HEK293 (cell line): Measurements from ENCODE around the gene ASMTL.
A peak's percentile ranks its signal among the peaks of the same experiment; 100 is the strongest.

Experiments
- CTCF ChIA-PET: fragments of 350-600 bp; formaldehyde crosslinking; extraction: SDS; loops from one replicate; lab custom pipeline; 2021; ENCODE audit warnings: antibody characterized with exemption; lab: Yijun Ruan, JAX
- POLR2A ChIA-PET: fragments of 300-600 bp; formaldehyde crosslinking; extraction: SDS; loops from one replicate; lab custom pipeline; 2020; ENCODE audit warnings: antibody characterized with exemption, inconsistent platforms; lab: Yijun Ruan, JAX
- H3K27ac ChIP-seq: fragments of 200-500 bp; sonication (Bioruptor generic); 2 replicates; pipeline ENCODE4 v1.5.1; 2014; ENCODE audit warnings: low read depth, low read length, control low read depth, inconsistent platforms; ENCODE audit errors: extremely low read depth
- H3K36me3 ChIP-seq, 2 experiments: fragments of 200-500 bp in 1 of 2; sonication (Bioruptor generic) in 1 of 2; 1 replicate in 1 of 2; 2 replicates in 1 of 2; pipeline ENCODE4 v1.5.1; 2014 to 2017; ENCODE audit warnings: inconsistent platforms in 2 of 2, low read length in 2 of 2; ENCODE audit not compliant: control insufficient read depth in 2 of 2, insufficient read depth in 1 of 2
- H3K4me1 ChIP-seq: fragments of 200-500 bp; sonication (Bioruptor generic); 2 replicates; pipeline ENCODE4 v1.5.1; 2014; ENCODE audit warnings: mild to moderate bottlenecking, low read length, inconsistent platforms; ENCODE audit not compliant: control insufficient read depth, insufficient read depth
- H3K4me3 ChIP-seq: 2 replicates; pipeline ENCODE4 v1.5.1; 2011; ENCODE audit warnings: low read depth, mild to moderate bottlenecking, control low read depth, low read length, moderate library complexity
- H3K9me3 ChIP-seq: fragments of 200-500 bp; sonication (Bioruptor generic); 2 replicates; pipeline ENCODE4 v1.5.1; 2014; ENCODE audit warnings: low read depth, low read length, inconsistent platforms; ENCODE audit not compliant: control insufficient read depth, insufficient read depth
- KLF9 ChIP-seq: fragments of 450-650 bp; formaldehyde crosslinking; IDR thresholded peaks from 2 replicates; pipeline ENCODE4 v1.5.1; 2016; ENCODE audit warnings: missing biosample characterization, missing genetic modification characterization, low read depth
- PRDM10 ChIP-seq: fragments of 450-650 bp; formaldehyde crosslinking; IDR thresholded peaks from 2 replicates; pipeline ENCODE4 v1.5.1; 2016; ENCODE audit warnings: missing biosample characterization, missing genetic modification characterization
- SP3 ChIP-seq: fragments of 450-650 bp; formaldehyde crosslinking; IDR thresholded peaks from 2 replicates; pipeline ENCODE4 v1.5.1; 2016; ENCODE audit warnings: missing biosample characterization, missing genetic modification characterization
- ZNF138 ChIP-seq: fragments of 450-650 bp; formaldehyde crosslinking; IDR thresholded peaks from 2 replicates; pipeline ENCODE4 v1.5.1; 2016; ENCODE audit warnings: missing biosample characterization, missing genetic modification characterization, borderline replicate concordance
- ZNF280C ChIP-seq: fragments of 450-650 bp; formaldehyde crosslinking; IDR thresholded peaks from 2 replicates; pipeline ENCODE4 v1.5.1; 2016; ENCODE audit warnings: missing biosample characterization, missing genetic modification characterization
- ZNF473 ChIP-seq: fragments of 450-650 bp; formaldehyde crosslinking; IDR thresholded peaks from 2 replicates; pipeline ENCODE4 v1.5.1; 2017; ENCODE audit warnings: missing biosample characterization, missing genetic modification characterization
- ZNF518A ChIP-seq: fragments of 450-650 bp; formaldehyde crosslinking; conservative IDR thresholded peaks from 2 replicates; pipeline ENCODE4 v1.5.1; 2016; ENCODE audit warnings: low read depth, missing biosample characterization, missing genetic modification characterization
- ZNF548 ChIP-seq: fragments of 450-650 bp; formaldehyde crosslinking; IDR thresholded peaks from 2 replicates; pipeline ENCODE4 v1.5.1; 2016; ENCODE audit warnings: missing biosample characterization, missing genetic modification characterization
- ZNF830 ChIP-seq: fragments of 450-650 bp; IDR thresholded peaks from 2 replicates; pipeline ENCODE4 v1.5.0; 2018; ENCODE audit warnings: missing biosample characterization, missing genetic modification characterization, low read depth, mild to moderate bottlenecking, moderate library complexity
- ZSCAN23 ChIP-seq: fragments of 450-650 bp; formaldehyde crosslinking; IDR thresholded peaks from 2 replicates; pipeline ENCODE4 v1.5.1; 2016; ENCODE audit warnings: missing biosample characterization, missing genetic modification characterization
- TF ChIP-seq, protein P1 (sequence below): fragments of 450-650 bp; formaldehyde crosslinking; IDR thresholded peaks from 2 replicates; pipeline ENCODE4 v1.5.1; 2016; ENCODE audit warnings: missing biosample characterization, missing genetic modification characterization, borderline replicate concordance
- TF ChIP-seq, protein P2 (sequence below): fragments of 450-650 bp; formaldehyde crosslinking; IDR thresholded peaks from 2 replicates; pipeline ENCODE4 v1.5.1; 2016; ENCODE audit warnings: missing biosample characterization, missing genetic modification characterization
- TF ChIP-seq, protein P3 (sequence below): fragments of 450-650 bp; formaldehyde crosslinking; IDR thresholded peaks from 2 replicates; pipeline ENCODE4 v1.5.1; 2016; ENCODE audit warnings: missing biosample characterization, missing genetic modification characterization

The ASMTL gene

GRCh38 chrX:1463581-1463980 lies 10.9 kb upstream of the ASMTL start (continued):
- TF ChIP-seq KLF9 (tag by site-specific recombination) (no peak), ZSCAN23 (no peak), ZNF280C (no peak), ZNF473 (tag by site-specific recombination) (no peak)
- TF ChIP-seq, protein P1, sequence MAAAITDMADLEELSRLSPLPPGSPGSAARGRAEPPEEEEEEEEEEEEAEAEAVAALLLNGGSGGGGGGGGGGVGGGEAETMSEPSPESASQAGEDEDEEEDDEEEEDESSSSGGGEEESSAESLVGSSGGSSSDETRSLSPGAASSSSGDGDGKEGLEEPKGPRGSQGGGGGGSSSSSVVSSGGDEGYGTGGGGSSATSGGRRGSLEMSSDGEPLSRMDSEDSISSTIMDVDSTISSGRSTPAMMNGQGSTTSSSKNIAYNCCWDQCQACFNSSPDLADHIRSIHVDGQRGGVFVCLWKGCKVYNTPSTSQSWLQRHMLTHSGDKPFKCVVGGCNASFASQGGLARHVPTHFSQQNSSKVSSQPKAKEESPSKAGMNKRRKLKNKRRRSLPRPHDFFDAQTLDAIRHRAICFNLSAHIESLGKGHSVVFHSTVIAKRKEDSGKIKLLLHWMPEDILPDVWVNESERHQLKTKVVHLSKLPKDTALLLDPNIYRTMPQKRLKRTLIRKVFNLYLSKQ (tag by site-specific recombination): no peak
- TF ChIP-seq, protein P2, sequence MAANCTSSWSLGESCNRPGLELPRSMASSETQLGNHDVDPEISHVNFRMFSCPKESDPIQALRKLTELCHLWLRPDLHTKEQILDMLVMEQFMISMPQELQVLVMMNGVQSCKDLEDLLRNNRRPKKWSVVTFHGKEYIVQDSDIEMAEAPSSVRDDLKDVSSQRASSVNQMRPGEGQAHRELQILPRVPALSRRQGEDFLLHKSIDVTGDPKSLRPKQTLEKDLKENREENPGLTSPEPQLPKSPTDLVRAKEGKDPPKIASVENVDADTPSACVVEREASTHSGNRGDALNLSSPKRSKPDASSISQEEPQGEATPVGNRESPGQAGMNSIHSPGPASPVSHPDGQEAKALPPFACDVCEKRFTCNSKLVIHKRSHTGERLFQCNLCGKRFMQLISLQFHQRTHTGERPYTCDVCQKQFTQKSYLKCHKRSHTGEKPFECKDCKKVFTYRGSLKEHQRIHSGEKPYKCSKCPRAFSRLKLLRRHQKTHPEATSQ (tag by site-specific recombination): no peak

DNA sequence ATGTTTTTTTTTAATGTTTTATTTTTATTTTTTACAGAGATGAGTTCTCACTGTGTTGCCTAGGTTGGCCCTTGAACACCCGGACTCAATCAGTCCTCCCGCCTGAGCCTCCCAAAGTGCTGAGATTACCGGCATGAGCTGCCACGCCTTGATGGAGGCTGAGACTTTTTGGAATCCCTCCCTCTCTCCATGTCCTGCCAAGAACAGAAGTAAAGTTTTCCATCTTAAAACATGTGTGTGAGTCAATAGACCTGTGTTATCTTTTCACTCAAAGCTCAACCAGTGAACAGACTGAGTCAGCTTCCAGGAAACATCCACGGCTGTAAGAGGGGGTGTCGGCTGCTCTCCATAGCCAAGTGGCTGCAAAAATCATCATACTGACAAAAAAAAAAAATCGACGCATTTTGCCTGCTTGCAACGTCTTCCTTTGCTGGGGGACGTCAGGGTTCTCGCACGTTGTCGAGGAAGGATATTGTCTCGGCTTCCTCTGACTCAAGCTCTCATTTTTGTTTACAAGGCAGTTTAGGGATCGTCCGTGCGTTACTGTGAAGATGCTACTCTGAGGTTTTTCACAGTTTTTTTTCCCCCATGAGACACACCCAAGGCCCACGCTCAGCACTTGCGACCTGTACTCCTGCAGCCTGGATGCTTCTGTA lies 10.0 kb upstream of the ASMTL start:
- no peaks in the 10 kb centered on the region for H3K4me1 ChIP-seq
- ChIA-PET POLR2A (no interaction called here), CTCF (no interaction called here)
- H3K4me3 ChIP-seq: no peak overlapping the region
- H3K9me3 ChIP-seq: no peaks in the 10 kb centered on the region
- H3K36me3 ChIP-seq: no peaks in the 10 kb centered on the region
- H3K27ac ChIP-seq: no peak overlapping the region
- TF ChIP-seq ZNF830 (tag by site-specific recombination): no peak
- TF ChIP-seq SP3 (tag by site-specific recombination): 0 out of 2 replicates have a peak, but pooled peaks have one; percentile 14
- TF ChIP-seq ZNF138 (tag by site-specific recombination): no peak
- no peak for TF ChIP-seq ZNF518A
- no peak for TF ChIP-seq ZNF548 (tag by site-specific recombination)
- TF ChIP-seq, protein P3, sequence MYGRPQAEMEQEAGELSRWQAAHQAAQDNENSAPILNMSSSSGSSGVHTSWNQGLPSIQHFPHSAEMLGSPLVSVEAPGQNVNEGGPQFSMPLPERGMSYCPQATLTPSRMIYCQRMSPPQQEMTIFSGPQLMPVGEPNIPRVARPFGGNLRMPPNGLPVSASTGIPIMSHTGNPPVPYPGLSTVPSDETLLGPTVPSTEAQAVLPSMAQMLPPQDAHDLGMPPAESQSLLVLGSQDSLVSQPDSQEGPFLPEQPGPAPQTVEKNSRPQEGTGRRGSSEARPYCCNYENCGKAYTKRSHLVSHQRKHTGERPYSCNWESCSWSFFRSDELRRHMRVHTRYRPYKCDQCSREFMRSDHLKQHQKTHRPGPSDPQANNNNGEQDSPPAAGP (tag by site-specific recombination): no peak
- TF ChIP-seq PRDM10 (tag by site-specific recombination): peak; percentile 77
